ENCODE data around the gene ECD. TPM values are rescaled to one million over a fixed set of nuclear protein-coding genes. Genes with fewer than 3 reads are reported as not detected.

Gene ECD
- total RNA-seq, 3 donors from 2014 or later (not counting 1 experiment from before 2014, with no cell fraction given), result 48.4 to 53.6 (median 52.1) TPM

GRCh38 chr10:73210395-73211105 is 42.7 kb upstream of the ECD start:
- Histone ChIP-seq H3K27me3 (ENCODE audit: control insufficient read depth, insufficient read depth, low read length) (no peaks in the 10 kb centered on the region), H3K4me1 (ENCODE audit: control insufficient read depth, insufficient read depth, low read length) (no peaks in the 10 kb centered on the region), H3K27ac (ENCODE audit: low read length) (no peak overlapping the region), H3K9me3 (ENCODE audit: control insufficient read depth, insufficient read depth, low read length) (no peaks in the 10 kb centered on the region), H3K4me3 (ENCODE audit: low read length) (no peak overlapping the region), H3K36me3 (ENCODE audit: control insufficient read depth, insufficient read depth, low read length) (peaks cover 3% of the 10 kb centered on the region)
- Mint-ChIP-seq H3K9me3 (no peaks in the 10 kb centered on the region), H3K27ac (no peak overlapping the region), H3K27me3 (ENCODE audit: low read depth in 2 of 2) (no peaks in the 10 kb centered on the region), H3K4me1 (no peaks in the 10 kb centered on the region), H3K36me3 (no peaks in the 10 kb centered on the region), H3K4me3 (no peak overlapping the region)
- ATAC-seq (no peak), DNase-seq (no peak)
- 100% methylated on average over 3 of the region's 3 CpGs for WGBS (ENCODE audit: insufficient coverage)
- TF ChIP-seq CTCF (IDR thresholded peaks at IDR 0.05), result no peak
- intact Hi-C loops (cut with micrococcal nuclease), result no loop called here

- no peaks in the 10 kb centered on the region for H3K36me3 Mint-ChIP-seq
- no peak overlapping the region for H3K4me3 Mint-ChIP-seq
- no peak for TF ChIP-seq CTCF (IDR thresholded peaks at IDR 0.05)
- no peaks in the 10 kb centered on the region for H3K27me3 Mint-ChIP-seq (ENCODE audit: low read depth in 2 of 2)
- H3K27ac ChIP-seq (ENCODE audit: low read length), result no peak overlapping the region
- ATAC-seq (no peak), DNase-seq (no peak)
- H3K36me3 ChIP-seq (ENCODE audit: control insufficient read depth, insufficient read depth, low read length), result peaks cover 3% of the 10 kb centered on the region
- no peaks in the 10 kb centered on the region for H3K4me1 ChIP-seq (ENCODE audit: control insufficient read depth, insufficient read depth, low read length)
- 87% methylated on average over 1 of the region's 1 CpG for WGBS (ENCODE audit: insufficient coverage)
- no peaks in the 10 kb centered on the region for H3K9me3 ChIP-seq (ENCODE audit: control insufficient read depth, insufficient read depth, low read length)
- intact Hi-C loops (cut with micrococcal nuclease), result no loop called here
- H3K4me3 ChIP-seq (ENCODE audit: low read length), result no peak overlapping the region
- H3K9me3 Mint-ChIP-seq, result no peaks in the 10 kb centered on the region
- H3K27ac Mint-ChIP-seq, result no peak overlapping the region
- no peaks in the 10 kb centered on the region for H3K27me3 ChIP-seq (ENCODE audit: control insufficient read depth, insufficient read depth, low read length)
- H3K4me1 Mint-ChIP-seq, result no peaks in the 10 kb centered on the region
Observed at GRCh38 chr10:73209705-73210104, 41.9 kb upstream of the ECD start.

GRCh38 chr10:73207883-73208282 is 40.1 kb upstream of the ECD start:
- ATAC-seq (no peak), DNase-seq (no peak)
- H3K4me1 ChIP-seq (ENCODE audit: control insufficient read depth, insufficient read depth, low read length), result no peaks in the 10 kb centered on the region
- H3K4me1 Mint-ChIP-seq, result no peaks in the 10 kb centered on the region
- H3K9me3 ChIP-seq (ENCODE audit: control insufficient read depth, insufficient read depth, low read length), result no peaks in the 10 kb centered on the region
- H3K9me3 Mint-ChIP-seq, result no peaks in the 10 kb centered on the region
- no peak overlapping the region for H3K4me3 Mint-ChIP-seq
- H3K36me3 Mint-ChIP-seq, result no peaks in the 10 kb centered on the region
- TF ChIP-seq CTCF (IDR thresholded peaks at IDR 0.05), result no peak
- no peaks in the 10 kb centered on the region for H3K27me3 ChIP-seq (ENCODE audit: control insufficient read depth, insufficient read depth, low read length)
- H3K27ac ChIP-seq (ENCODE audit: low read length), result no peak overlapping the region
- intact Hi-C loops (cut with micrococcal nuclease), result no loop called here
- H3K27ac Mint-ChIP-seq, result no peak overlapping the region
- no peaks in the 10 kb centered on the region for H3K27me3 Mint-ChIP-seq (ENCODE audit: low read depth in 2 of 2)
- no peak overlapping the region for H3K4me3 ChIP-seq (ENCODE audit: low read length)
- 92% methylated on average over 2 of the region's 2 CpGs for WGBS (ENCODE audit: insufficient coverage)
- peaks cover 3% of the 10 kb centered on the region for H3K36me3 ChIP-seq (ENCODE audit: control insufficient read depth, insufficient read depth, low read length)

- ATAC-seq, result no peak
- no peaks in the 10 kb centered on the region for H3K9me3 ChIP-seq (ENCODE audit: control insufficient read depth, insufficient read depth, low read length)
- Mint-ChIP-seq H3K4me1 (no peaks in the 10 kb centered on the region), H3K27ac (no peak overlapping the region), H3K9me3 (no peaks in the 10 kb centered on the region), H3K27me3 (ENCODE audit: low read depth in 2 of 2) (no peaks in the 10 kb centered on the region), H3K36me3 (no peaks in the 10 kb centered on the region), H3K4me3 (no peak overlapping the region)
- intact Hi-C loops (cut with micrococcal nuclease), result no loop called here
- no peak overlapping the region for H3K4me3 ChIP-seq (ENCODE audit: low read length)
- no peak for TF ChIP-seq CTCF (IDR thresholded peaks at IDR 0.05)
- WGBS (ENCODE audit: insufficient coverage), result 98% methylated on average over 5 of the region's 5 CpGs
- no peak for DNase-seq
- H3K4me1 ChIP-seq (ENCODE audit: control insufficient read depth, insufficient read depth, low read length), result no peaks in the 10 kb centered on the region
- H3K27ac ChIP-seq (ENCODE audit: low read length), result no peak overlapping the region
- peaks cover 3% of the 10 kb centered on the region for H3K36me3 ChIP-seq (ENCODE audit: control insufficient read depth, insufficient read depth, low read length)
- no peaks in the 10 kb centered on the region for H3K27me3 ChIP-seq (ENCODE audit: control insufficient read depth, insufficient read depth, low read length)
Observed at GRCh38 chr10:73206385-73206784, 38.6 kb upstream of the ECD start.

Measured in natural killer cell (primary cell).